Measurements from ENCODE around the gene CNGA2. TPM values are rescaled to one million over a fixed set of nuclear protein-coding genes. Genes with fewer than 3 reads are reported as not detected.
A peak's percentile ranks its signal among the peaks of the same experiment; 100 is the strongest.

The CNGA2 gene
- total RNA-seq, 1 experiment from 2014 or later = not detected

DNA sequence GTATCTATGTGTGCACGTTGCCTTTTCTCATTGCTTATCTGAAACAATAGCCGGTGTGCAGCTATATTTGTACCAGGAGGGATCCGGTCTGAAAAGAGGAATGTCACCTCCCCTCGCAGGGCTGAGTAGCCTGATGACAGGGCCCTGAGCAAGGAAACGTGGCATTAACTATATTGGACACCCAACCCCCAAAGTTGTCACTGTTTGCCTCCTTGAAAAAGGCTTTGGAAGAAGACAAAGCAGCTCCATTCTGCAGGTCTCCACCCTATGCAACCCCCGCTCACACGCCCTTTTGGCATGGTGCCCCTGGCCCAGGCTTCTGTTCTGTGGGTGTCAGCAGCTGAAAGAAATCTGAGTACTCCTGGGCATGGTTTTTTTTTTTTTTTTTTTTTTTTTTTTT lies 31.1 kb upstream of the CNGA2 start:
- H3K9me3 ChIP-seq = no peaks in the 10 kb centered on the region
- H3K36me3 ChIP-seq = no peaks in the 10 kb centered on the region
- H3K27me3 ChIP-seq = no peaks in the 10 kb centered on the region
- peak; percentile 47 for DNase-seq
- no peak overlapping the region for H3K4me3 ChIP-seq

GRCh38 chrX:151704041-151704663 lies 30.4 kb upstream of the CNGA2 start:
- Histone ChIP-seq H3K36me3 (no peaks in the 10 kb centered on the region), H3K4me3 (no peak overlapping the region), H3K9me3 (no peaks in the 10 kb centered on the region), H3K27me3 (no peaks in the 10 kb centered on the region)
- no peak for DNase-seq

GRCh38 chrX:151708821-151709220 lies 25.7 kb upstream of the CNGA2 start:
- no peaks in the 10 kb centered on the region for H3K9me3 ChIP-seq
- DNase-seq = no peak
- no peaks in the 10 kb centered on the region for H3K27me3 ChIP-seq
- H3K36me3 ChIP-seq = no peaks in the 10 kb centered on the region
- no peak overlapping the region for H3K4me3 ChIP-seq

GRCh38 chrX:151710457-151710856 lies 24.1 kb upstream of the CNGA2 start:
- Histone ChIP-seq H3K36me3 (no peaks in the 10 kb centered on the region), H3K9me3 (no peaks in the 10 kb centered on the region), H3K27me3 (no peaks in the 10 kb centered on the region), H3K4me3 (no peak overlapping the region)
- no peak for DNase-seq

DNA sequence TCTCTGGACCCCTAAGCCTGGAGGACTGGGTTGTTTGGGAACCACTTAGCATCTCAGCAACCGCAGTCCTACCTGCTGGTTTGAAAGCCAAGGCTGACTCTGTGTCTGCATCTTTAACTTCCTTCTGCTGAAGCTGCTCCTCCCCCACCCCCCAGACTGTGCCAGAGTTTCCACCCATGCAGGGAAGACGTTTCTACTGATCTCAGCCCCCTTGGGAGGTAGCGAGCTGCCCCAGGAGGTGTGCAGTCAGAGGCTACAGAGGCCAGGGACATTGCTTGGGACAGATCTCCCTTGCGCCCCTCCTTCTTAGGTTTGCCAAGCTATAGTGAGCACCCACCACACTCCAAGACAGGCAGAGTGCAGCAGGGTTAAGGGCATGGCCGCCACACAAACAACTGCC lies 23.4 kb upstream of the CNGA2 start:
- Histone ChIP-seq H3K36me3 (no peaks in the 10 kb centered on the region), H3K9me3 (no peaks in the 10 kb centered on the region), H3K27me3 (no peaks in the 10 kb centered on the region), H3K4me3 (no peak overlapping the region)
- DNase-seq = no peak

DNA sequence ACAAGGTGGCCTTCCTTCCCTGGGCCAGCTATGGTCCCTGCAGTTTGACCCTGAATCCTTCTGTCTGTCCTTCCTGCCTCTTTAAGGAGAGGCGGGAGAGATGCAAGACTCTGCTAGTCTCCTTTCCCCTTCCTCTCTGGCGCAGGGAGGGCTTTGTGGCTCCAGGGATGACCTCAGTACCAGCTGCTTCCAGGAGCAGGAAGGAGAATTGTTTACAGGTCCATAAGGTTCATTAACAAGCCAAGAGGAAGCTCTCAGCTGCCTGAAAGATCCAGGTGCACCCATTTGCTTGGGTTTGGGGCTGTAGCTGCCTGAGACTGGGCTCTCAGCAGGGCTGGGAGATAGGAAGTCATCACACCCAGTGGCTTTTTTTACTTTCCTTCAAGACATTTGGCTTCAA lies 22.8 kb upstream of the CNGA2 start:
- H3K36me3 ChIP-seq = no peaks in the 10 kb centered on the region
- no peaks in the 10 kb centered on the region for H3K27me3 ChIP-seq
- H3K9me3 ChIP-seq = no peaks in the 10 kb centered on the region
- DNase-seq = peak; percentile 57
- no peak overlapping the region for H3K4me3 ChIP-seq

DNA sequence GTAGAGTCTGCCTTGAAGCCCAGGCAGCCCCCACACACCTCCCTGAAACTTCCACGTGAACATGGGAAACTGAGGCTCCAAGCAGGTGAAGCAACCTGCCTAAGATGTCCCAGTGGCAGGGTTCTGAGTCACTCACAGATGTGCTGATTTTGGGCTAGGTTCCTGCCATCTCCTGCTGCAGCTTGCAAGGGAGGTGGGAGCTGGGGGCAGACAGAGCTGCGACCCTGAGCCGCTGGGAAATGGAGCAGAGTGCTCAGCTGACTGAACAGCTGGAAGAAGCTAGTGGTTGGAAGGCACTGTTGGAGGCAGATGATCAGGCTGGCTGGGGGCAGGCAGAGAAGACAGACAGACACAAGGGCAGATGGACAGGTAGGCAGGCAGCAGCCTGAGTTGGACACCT lies 22.3 kb upstream of the CNGA2 start:
- Histone ChIP-seq H3K27me3 (no peaks in the 10 kb centered on the region), H3K4me3 (no peak overlapping the region), H3K9me3 (no peaks in the 10 kb centered on the region), H3K36me3 (no peaks in the 10 kb centered on the region)
- DNase-seq = no peak

DNA sequence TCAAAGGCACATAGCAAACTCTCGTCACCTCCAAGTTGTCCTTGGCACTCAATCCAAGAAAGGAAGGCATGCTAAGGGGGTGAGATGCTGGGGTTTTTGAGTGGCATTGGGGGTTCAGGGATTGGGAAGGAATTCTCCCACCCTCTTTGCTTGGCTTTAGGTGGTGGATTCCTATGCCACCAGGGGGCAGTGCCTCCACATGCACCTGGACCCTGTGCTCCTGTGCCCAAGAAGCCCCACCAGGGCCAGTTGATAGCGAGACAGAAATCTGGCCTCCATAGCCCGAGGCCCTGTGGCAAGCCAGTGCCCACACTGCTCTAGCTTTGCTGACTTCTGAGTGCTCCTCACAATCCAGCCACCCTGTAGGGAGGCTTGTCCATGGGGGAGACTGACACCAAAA lies 20.7 kb upstream of the CNGA2 start:
- Histone ChIP-seq H3K36me3 (no peaks in the 10 kb centered on the region), H3K27me3 (no peaks in the 10 kb centered on the region), H3K4me3 (no peak overlapping the region), H3K9me3 (no peaks in the 10 kb centered on the region)
- peak; percentile 24 for DNase-seq

GRCh38 chrX:151714362-151714761 lies 20.2 kb upstream of the CNGA2 start:
- H3K4me3 ChIP-seq = no peak overlapping the region
- no peaks in the 10 kb centered on the region for H3K36me3 ChIP-seq
- no peaks in the 10 kb centered on the region for H3K9me3 ChIP-seq
- H3K27me3 ChIP-seq = no peaks in the 10 kb centered on the region
- DNase-seq = no peak

- peak; percentile 34 for DNase-seq
These were observed 18.8 kb upstream of the CNGA2 start, which contains the start of gene FATE1 for GRCh38 chrX:151715752-151716151. TSS of gene FATE1 (plus strand) at chrX:151716035. CDS start at chrX:151716120, 85 bp downstream.

GRCh38 chrX:151722241-151722846 lies 12.2 kb upstream of the CNGA2 start:
- Histone ChIP-seq H3K36me3 (no peaks in the 10 kb centered on the region), H3K9me3 (no peaks in the 10 kb centered on the region), H3K27me3 (no peaks in the 10 kb centered on the region), H3K4me3 (no peak overlapping the region)
- no peak for DNase-seq

More at GRCh38 chrX:151715752-151716151, 18.8 kb upstream of the CNGA2 start, which contains the start of gene FATE1:
- H3K4me3 ChIP-seq = no peak within 1 kb of the TSS
- H3K9me3 ChIP-seq = no peaks in the 10 kb centered on the region
- no peaks in the 10 kb centered on the region for H3K27me3 ChIP-seq
- H3K36me3 ChIP-seq = no peaks in the 10 kb centered on the region

GRCh38 chrX:151723156-151723760 lies 11.3 kb upstream of the CNGA2 start:
- Histone ChIP-seq H3K36me3 (no peaks in the 10 kb centered on the region), H3K27me3 (no peaks in the 10 kb centered on the region), H3K9me3 (no peaks in the 10 kb centered on the region), H3K4me3 (no peak overlapping the region)
- DNase-seq = no peak

DNA sequence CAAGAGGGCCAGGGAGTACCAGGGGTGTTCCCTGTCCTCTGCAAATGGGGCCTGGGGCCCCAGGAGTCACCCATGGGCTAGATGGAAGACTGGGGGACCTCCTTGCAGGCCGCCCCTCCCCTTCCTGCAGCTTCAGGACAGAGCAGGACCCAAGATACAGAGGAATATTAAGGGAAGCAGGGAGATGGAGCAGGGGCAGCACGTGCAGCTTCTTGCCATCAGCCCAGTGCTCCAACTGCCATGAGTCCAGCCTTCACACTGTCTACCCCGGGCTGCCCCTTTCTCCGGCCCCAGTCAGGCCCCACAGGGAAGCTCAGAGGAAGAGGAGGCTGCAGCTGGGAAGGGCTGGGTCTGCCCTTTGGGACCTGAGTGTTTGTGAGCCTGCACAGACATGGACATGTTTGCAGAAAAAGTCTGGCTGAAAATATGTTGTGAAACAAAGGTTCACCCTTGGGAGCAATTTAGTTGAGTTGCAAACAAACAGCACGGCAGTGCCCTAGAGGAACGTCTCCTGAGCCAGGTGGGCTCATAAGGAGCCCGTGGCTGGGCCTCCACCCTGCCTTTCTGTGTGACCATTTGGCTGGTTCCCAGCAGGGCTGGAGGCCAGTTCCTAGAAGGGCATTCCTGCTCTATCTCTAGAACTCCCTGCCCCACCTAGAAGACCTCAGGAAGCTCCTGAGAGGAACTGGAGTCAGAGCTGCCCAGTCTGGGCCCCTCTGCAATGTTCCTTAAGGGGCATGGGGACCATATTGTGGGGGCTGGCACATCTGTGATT lies 9.8 kb upstream of the CNGA2 start:
- no peak for DNase-seq
- Histone ChIP-seq H3K9me3 (no peaks in the 10 kb centered on the region), H3K27me3 (no peaks in the 10 kb centered on the region), H3K36me3 (no peaks in the 10 kb centered on the region), H3K4me3 (no peak overlapping the region)

DNA sequence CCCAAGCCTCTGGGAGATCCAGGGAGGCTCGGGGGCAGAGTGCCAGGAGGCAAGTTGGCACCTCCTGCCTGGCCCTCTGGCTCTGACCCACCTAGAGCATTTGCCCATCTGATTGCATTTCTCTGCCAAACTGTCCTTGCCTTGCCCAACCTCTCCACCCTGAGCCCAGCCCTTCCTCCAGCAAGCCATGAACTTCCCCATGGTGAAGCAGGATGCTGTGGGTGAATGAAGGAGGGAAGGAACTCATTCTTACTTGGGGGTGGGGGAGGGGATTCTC lies 9.3 kb upstream of the CNGA2 start:
- Histone ChIP-seq H3K4me3 (no peak overlapping the region), H3K36me3 (no peaks in the 10 kb centered on the region), H3K9me3 (no peaks in the 10 kb centered on the region), H3K27me3 (no peaks in the 10 kb centered on the region)
- no peak for DNase-seq

DNA sequence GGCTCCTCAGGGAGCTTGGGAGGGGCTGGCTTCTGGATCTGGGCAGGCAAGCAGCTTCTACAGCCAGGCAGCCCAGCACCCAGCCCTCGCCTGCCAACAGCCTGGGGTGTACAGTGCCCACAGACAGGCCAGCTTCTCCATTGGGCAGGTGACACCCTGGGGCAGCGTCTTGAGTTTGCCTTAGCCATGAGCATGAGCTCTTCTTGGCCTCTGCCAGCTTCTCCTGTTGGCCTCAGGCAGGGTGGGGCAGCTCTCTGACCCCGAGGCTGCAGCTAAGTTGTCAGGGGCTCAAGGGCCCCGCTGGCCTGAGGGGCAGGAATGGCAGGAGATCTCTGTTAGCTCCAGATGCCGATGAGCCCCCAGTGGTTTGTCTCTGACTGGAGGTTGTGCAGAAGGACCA lies 7.8 kb upstream of the CNGA2 start:
- Histone ChIP-seq H3K27me3 (no peaks in the 10 kb centered on the region), H3K9me3 (no peaks in the 10 kb centered on the region), H3K4me3 (no peak overlapping the region), H3K36me3 (no peaks in the 10 kb centered on the region)
- no peak for DNase-seq

DNA sequence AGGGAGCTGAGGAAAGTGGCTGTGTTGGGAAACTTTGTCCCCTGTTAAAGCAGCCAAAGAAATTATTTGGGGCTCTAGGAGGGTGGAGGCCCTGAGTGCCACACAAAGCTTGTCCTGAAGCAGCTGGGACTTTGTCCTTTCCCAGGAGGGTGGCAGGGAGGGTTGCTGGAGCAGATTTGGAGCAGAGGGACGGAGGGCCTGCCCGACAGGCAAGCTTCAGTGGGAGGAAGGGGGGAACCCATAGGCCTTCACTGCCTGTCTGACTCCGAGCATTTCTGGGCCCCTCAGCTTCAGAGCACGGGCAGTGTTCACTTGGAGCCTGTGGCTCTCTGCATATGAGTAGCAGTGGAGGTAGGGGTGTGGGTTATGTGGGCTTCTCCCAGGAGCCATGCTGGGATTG lies 7.2 kb upstream of the CNGA2 start:
- DNase-seq = no peak
- Histone ChIP-seq H3K9me3 (no peaks in the 10 kb centered on the region), H3K27me3 (no peaks in the 10 kb centered on the region), H3K4me3 (no peak overlapping the region), H3K36me3 (no peaks in the 10 kb centered on the region)

DNA sequence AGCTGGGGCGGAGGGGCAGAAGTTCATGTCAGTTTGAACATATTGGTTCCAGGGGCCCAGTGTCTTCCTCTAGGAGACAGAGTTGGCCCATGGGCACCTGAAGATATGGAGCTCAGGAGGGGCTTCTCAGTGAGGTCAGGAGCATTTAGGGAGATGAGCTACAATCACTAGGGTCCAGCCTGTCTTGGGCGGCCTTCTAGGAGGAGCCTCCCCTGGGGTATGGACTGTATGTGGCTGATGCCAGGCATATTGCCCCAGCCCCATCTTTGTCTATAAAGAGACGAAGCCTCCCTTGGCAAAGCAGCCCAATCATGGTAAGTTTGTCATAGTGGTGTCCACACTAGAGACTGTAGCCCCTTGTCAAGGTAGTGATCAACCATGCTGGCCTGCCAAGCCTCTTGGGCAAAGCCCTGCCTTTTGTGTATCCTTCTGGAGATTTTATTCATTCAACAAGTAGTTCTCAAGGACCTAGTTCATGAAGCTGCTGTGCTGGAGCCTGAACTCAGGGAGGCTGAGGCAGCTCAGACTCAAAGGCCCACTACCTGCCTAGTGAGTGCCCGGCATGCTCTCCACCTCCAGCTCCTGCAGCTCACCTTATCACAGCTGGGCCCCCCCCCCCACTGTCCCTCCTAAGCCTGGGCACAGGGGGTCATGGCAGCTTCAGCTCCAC lies 5.4 kb upstream of the CNGA2 start:
- Histone ChIP-seq H3K4me3 (no peak overlapping the region), H3K9me3 (no peaks in the 10 kb centered on the region), H3K36me3 (no peaks in the 10 kb centered on the region), H3K27me3 (no peaks in the 10 kb centered on the region)
- no peak for DNase-seq

All from MG63 (cell line).